ENCODE measurements around the gene PALLD.

DNA sequence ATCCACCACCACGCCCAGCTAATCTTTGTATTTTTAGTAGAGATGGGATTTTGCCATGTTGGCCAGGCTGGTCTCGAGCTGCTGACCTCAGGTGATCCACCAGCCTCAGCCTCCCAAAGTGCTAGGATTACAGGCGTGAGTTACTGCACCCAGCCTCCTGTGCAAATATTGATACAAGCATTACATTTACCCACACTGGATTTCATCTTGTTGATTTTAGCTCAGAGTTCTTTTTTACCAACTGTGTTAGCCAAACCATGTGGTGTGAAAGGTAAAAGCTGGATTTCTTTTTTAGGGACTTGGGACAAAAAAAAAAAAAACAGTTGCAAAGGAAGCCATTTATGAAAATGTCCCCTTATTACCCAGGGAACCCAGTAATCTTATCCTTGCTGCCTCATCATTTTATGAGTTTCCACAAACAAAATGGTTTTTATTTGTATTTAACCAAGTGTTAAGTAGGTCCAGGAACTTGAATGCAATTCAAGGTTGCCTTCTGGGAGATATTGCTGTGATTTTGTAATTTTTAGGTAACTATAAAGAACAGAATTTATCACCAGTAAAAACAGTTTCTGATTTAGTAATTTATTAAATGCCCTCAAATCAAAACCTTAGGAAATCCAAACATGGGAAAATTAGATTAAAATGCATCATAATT is 202.5 kb downstream of the PALLD start:
- TF ChIP-seq, protein P1, sequence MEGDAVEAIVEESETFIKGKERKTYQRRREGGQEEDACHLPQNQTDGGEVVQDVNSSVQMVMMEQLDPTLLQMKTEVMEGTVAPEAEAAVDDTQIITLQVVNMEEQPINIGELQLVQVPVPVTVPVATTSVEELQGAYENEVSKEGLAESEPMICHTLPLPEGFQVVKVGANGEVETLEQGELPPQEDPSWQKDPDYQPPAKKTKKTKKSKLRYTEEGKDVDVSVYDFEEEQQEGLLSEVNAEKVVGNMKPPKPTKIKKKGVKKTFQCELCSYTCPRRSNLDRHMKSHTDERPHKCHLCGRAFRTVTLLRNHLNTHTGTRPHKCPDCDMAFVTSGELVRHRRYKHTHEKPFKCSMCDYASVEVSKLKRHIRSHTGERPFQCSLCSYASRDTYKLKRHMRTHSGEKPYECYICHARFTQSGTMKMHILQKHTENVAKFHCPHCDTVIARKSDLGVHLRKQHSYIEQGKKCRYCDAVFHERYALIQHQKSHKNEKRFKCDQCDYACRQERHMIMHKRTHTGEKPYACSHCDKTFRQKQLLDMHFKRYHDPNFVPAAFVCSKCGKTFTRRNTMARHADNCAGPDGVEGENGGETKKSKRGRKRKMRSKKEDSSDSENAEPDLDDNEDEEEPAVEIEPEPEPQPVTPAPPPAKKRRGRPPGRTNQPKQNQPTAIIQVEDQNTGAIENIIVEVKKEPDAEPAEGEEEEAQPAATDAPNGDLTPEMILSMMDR (IDR thresholded peaks at IDR 0.05): no peak
- no peak for TF ChIP-seq POLR2A (IDR thresholded peaks at IDR 0.05)

Measured in gastroesophageal sphincter (tissue), 3 donors.